Muscle of arm (tissue), 12 donors: ENCODE measurements around the gene NFKBIB. TPM values are rescaled to one million over a fixed set of nuclear protein-coding genes. Genes with fewer than 3 reads are reported as not detected.

Experiments used
- DNase-seq: peaks from one replicate; pipeline ENCODE4 v3.0.0-alpha.2; 2013
- polyA plus RNA-seq, 12 donors: library from polyadenylated mRNA; unstranded; fragments of 120-200 nt; gene quantifications; one replicate each; pipeline ENCODE4 v1.2.1, GENCODE V29; 2013; ENCODE audit not compliant: insufficient read length in 12 of 12

Gene NFKBIB
- polyA plus RNA-seq, 12 donors, result 5.8 to 19.6 (median 7.2) TPM; not detected in 1

GRCh38 chr19:38901683-38902082 is 1.9 kb downstream of the NFKBIB start:
- DNase-seq, result no peak

GRCh38 chr19:38904581-38905539 is 5.1 kb downstream of the NFKBIB start:
- DNase-seq, result no peak

- no peak for DNase-seq
These were observed 5.9 kb downstream of the NFKBIB start for GRCh38 chr19:38905620-38906019.

GRCh38 chr19:38907227-38907626 is 7.5 kb downstream of the NFKBIB start:
- DNase-seq, result no peak

- no peak for DNase-seq
These were observed 7.9 kb downstream of the NFKBIB start for GRCh38 chr19:38907670-38908069.

- no peak for DNase-seq
These were observed 9.1 kb downstream of the NFKBIB start for GRCh38 chr19:38908911-38909310.

- no peak for DNase-seq
These were observed 10.7 kb downstream of the NFKBIB start for GRCh38 chr19:38910488-38910887.

- no peak for DNase-seq
These were observed 11.7 kb downstream of the NFKBIB start for GRCh38 chr19:38911388-38912001.

- no peak for DNase-seq
These were observed 13.1 kb downstream of the NFKBIB start for GRCh38 chr19:38912600-38913514.

GRCh38 chr19:38913958-38914357 is 14.2 kb downstream of the NFKBIB start:
- no peak for DNase-seq

GRCh38 chr19:38915329-38916321 is 15.9 kb downstream of the NFKBIB start:
- DNase-seq, result no peak

GRCh38 chr19:38917516-38917915 is 17.7 kb downstream of the NFKBIB start:
- DNase-seq, result no peak

GRCh38 chr19:38917921-38918491 is 18.2 kb downstream of the NFKBIB start:
- DNase-seq, result no peak

GRCh38 chr19:38918526-38918925 is 18.8 kb downstream of the NFKBIB start:
- no peak for DNase-seq

GRCh38 chr19:38919837-38920601 is 20.2 kb downstream of the NFKBIB start:
- DNase-seq, result no peak

- DNase-seq, result no peak
These were observed 21.0 kb downstream of the NFKBIB start for GRCh38 chr19:38920602-38921419.

- DNase-seq, result no peak
These were observed 21.9 kb downstream of the NFKBIB start for GRCh38 chr19:38921420-38922274.

GRCh38 chr19:38922482-38922881 is 22.7 kb downstream of the NFKBIB start:
- no peak for DNase-seq
